MCF 10A (cell line): ENCODE measurements around the gene OPRD1. TPM values are rescaled to one million over a fixed set of nuclear protein-coding genes. Genes with fewer than 3 reads are reported as not detected.

ENCODE experiments used
- BruUV-seq: library from RNA; stranded (reverse); fragments of 400-500 nt; replicated peaks from 2 replicates; lab custom pipeline; 2021; lab: Mats Ljungman, UMichigan
- CTCF ChIA-PET: fragments of 300-600 bp; sonication (Branson Sonifier 250); formaldehyde crosslinking; extraction: SDS; loops from one replicate; lab custom pipeline; 2021; ENCODE audit warnings: antibody characterized with exemption, inconsistent platforms; lab: Yijun Ruan, JAX
- POLR2A ChIA-PET: fragments of 300-600, 350-650 bp; sonication (Branson Sonifier 250); formaldehyde crosslinking; extraction: SDS; loops from one replicate; lab custom pipeline; 2020; ENCODE audit warnings: antibody characterized with exemption, inconsistent platforms; lab: Yijun Ruan, JAX
- DNase-seq: peaks from one replicate; pipeline ENCODE4 v3.0.0-alpha.2; 2018; ENCODE audit not compliant: unreplicated experiment
- H3K27ac Mint-ChIP-seq: one replicate; pipeline ENCODE4 v1.8.0; 2022; ENCODE audit warnings: mild to moderate bottlenecking, low read depth, mixed read lengths; ENCODE audit not compliant: unreplicated experiment
- H3K27me3 Mint-ChIP-seq: one replicate; pipeline ENCODE4 v1.8.0; 2022; ENCODE audit warnings: mixed read lengths; ENCODE audit not compliant: insufficient read depth, unreplicated experiment
- H3K36me3 Mint-ChIP-seq: one replicate; pipeline ENCODE4 v1.8.0; 2022; ENCODE audit warnings: mild to moderate bottlenecking, moderate library complexity, mixed read lengths; ENCODE audit not compliant: insufficient read depth, unreplicated experiment
- H3K4me1 Mint-ChIP-seq: one replicate; pipeline ENCODE4 v1.8.0; 2022; ENCODE audit warnings: mixed read lengths; ENCODE audit not compliant: insufficient read depth, unreplicated experiment
- H3K4me3 Mint-ChIP-seq: one replicate; pipeline ENCODE4 v1.8.0; 2022; ENCODE audit warnings: mild to moderate bottlenecking, moderate library complexity, mixed read lengths; ENCODE audit not compliant: unreplicated experiment
- H3K9me3 Mint-ChIP-seq: one replicate; pipeline ENCODE4 v1.8.0; 2022; ENCODE audit warnings: mixed read lengths; ENCODE audit not compliant: unreplicated experiment
- intact Hi-C: fragments of 100-400 bp; cut with micrococcal nuclease; formaldehyde crosslinking; loops from 2 replicates; pipeline ENCODE4 v1.14.1; 2022
- total RNA-seq: library from RNA; stranded (reverse); gene quantifications from 2 replicates; pipeline ENCODE4 v1.2.3, GENCODE V29; 2022
- TF ChIP-seq, protein P1 (sequence below): fragments of 200-600 bp; IDR thresholded peaks from one replicate; pipeline ENCODE4 v1.8.0; 2022; ENCODE audit warnings: antibody characterized with exemption, mild to moderate bottlenecking; ENCODE audit not compliant: unreplicated experiment

OPRD1 gene
- total RNA-seq, 1 experiment from 2014 or later: not detected

DNA sequence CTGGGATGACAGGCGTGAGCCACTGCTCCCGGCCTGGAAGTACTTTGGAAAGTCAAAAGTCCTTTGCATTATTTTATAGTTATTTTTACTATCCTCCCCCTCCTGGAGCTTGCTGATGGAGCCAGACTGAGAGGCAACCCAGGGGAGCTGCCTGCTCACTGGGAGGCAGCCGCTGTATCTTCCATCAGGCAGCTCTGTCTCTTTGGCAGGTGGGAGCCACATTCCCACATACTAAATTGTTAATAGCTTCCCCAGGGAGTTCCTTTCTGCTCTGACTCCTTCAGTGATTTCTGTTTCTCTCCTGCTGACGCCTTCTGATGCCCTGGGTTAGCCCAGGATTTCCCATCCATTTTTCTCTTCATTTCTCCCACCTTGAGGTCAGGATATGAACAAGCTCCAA lies 4.9 kb upstream of the OPRD1 start:
- CTCF ChIA-PET: interaction anchor here (0.6 kb wide), 1 partner anchor 248 kb away, joined by 3 read pairs; no protein-coding TSS in a partner anchor
- POLR2A ChIA-PET: interaction anchor here (0.7 kb wide), 1 partner anchor 69 kb away, joined by 3 read pairs; no protein-coding TSS in a partner anchor
- H3K9me3 Mint-ChIP-seq: no peaks in the 10 kb centered on the region
- no peaks in the 10 kb centered on the region for H3K4me1 Mint-ChIP-seq
- BruUV-seq: no TSS peak
- intact Hi-C loops: no loop called here
- TF ChIP-seq, protein P1, sequence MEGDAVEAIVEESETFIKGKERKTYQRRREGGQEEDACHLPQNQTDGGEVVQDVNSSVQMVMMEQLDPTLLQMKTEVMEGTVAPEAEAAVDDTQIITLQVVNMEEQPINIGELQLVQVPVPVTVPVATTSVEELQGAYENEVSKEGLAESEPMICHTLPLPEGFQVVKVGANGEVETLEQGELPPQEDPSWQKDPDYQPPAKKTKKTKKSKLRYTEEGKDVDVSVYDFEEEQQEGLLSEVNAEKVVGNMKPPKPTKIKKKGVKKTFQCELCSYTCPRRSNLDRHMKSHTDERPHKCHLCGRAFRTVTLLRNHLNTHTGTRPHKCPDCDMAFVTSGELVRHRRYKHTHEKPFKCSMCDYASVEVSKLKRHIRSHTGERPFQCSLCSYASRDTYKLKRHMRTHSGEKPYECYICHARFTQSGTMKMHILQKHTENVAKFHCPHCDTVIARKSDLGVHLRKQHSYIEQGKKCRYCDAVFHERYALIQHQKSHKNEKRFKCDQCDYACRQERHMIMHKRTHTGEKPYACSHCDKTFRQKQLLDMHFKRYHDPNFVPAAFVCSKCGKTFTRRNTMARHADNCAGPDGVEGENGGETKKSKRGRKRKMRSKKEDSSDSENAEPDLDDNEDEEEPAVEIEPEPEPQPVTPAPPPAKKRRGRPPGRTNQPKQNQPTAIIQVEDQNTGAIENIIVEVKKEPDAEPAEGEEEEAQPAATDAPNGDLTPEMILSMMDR: no peak
- peaks cover 56% of the 10 kb centered on the region for H3K27me3 Mint-ChIP-seq
- H3K27ac Mint-ChIP-seq: no peak overlapping the region
- no peaks in the 10 kb centered on the region for H3K36me3 Mint-ChIP-seq
- H3K4me3 Mint-ChIP-seq: no peak overlapping the region
- DNase-seq: no peak

DNA sequence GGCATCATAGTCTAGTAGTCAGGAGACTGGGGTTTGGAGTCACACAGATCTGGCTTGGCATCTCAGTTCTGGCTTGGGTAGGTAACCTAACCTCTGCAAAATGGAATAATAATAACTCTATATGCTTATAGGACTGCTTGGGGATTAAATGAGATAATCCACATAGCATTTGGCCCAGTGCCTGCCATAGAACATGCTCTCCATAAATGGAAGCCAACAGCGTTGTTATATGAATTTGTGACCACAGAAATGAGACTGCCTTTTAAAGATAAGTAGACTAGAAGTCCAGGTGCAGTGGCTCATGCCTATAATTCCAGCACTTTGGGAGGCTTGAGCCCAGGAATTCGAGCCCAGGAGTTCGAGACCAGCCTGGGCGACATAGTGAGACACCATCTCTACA lies 4.0 kb upstream of the OPRD1 start:
- Mint-ChIP-seq H3K9me3 (no peaks in the 10 kb centered on the region), H3K36me3 (no peaks in the 10 kb centered on the region), H3K4me3 (no peak overlapping the region), H3K27ac (no peak overlapping the region), H3K4me1 (no peaks in the 10 kb centered on the region), H3K27me3 (peaks cover 63% of the 10 kb centered on the region)
- TF ChIP-seq, protein P1: no peak
- POLR2A ChIA-PET: no interaction called here
- CTCF ChIA-PET: no interaction called here
- DNase-seq: no peak
- BruUV-seq: no TSS peak
- intact Hi-C loops: no loop called here

DNA sequence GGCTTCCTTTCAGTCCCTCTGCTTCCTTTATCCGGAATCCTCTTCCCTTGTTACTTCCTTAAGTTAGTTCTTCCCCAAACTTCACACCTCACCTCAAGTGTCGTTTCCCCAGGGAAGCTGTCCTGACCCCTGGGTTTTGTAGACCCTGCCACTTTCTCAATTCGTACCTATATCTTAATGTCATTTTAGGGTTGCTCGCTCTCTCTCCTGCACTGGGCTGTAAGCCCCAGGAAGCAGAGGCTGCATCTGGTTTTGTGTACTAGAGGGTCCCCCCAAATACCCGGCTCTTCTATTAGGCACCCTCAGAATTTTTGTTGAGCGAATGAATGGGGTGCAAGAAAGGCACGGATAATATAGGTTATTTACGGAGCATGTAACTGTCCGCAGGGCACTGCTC lies 603 bp upstream of the OPRD1 start:
- Mint-ChIP-seq H3K27me3 (peaks cover 77% of the 10 kb centered on the region), H3K4me3 (no peak overlapping the region), H3K4me1 (no peaks in the 10 kb centered on the region), H3K27ac (no peak overlapping the region), H3K36me3 (no peaks in the 10 kb centered on the region), H3K9me3 (no peaks in the 10 kb centered on the region)
- no peak for DNase-seq
- ChIA-PET CTCF (no interaction called here), POLR2A (no interaction called here)
- no TSS peak for BruUV-seq
- intact Hi-C loops: no loop called here
- TF ChIP-seq, protein P1: no peak

DNA sequence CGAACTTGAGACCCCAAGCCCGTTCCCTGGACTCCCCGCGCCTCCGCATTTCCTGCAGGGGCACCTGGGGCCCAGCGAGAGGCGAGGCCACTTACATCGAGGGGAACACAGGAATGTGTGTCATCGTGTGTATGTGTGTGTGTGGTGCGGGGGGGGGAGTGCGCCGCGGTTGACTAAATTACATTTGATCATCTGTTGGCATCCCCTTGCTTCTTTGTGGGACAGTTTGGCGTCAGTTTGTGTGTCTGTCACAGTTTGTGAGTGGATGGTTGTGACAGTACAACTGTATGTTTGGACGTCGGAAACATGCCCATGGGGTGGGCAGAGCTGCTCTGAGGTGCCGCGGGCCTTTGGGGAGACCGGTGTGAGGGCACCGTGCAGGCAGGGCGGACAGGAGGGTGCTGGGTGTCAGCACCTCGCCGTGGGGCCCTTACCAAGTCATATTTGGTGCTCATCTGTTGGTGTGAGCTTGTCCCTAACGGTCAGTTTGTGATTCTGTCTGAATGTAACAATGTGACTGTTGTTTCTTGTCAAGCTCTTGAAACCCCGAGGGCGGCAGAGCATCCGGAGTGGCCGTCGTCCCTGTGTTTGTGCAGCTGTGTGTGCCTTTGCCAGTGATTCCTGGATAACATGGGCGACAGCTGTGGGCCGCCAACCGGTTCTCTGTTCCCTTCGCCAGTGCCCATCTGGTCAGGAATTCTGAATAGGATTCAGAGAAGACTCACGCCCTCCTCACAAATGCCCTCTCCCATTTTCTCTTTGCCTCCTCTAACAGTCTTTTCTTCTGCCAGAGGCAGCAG lies 899 bp downstream of the OPRD1 start:
- CTCF ChIA-PET: interaction anchor here (0.6 kb wide), 1 partner anchor 13 kb away, joined by 3 read pairs; no protein-coding TSS in a partner anchor
- TF ChIP-seq, protein P1: no peak
- intact Hi-C loops: no loop called here
- Mint-ChIP-seq H3K27ac (no peak overlapping the region), H3K9me3 (no peaks in the 10 kb centered on the region), H3K27me3 (peaks cover 75% of the 10 kb centered on the region), H3K36me3 (no peaks in the 10 kb centered on the region), H3K4me1 (no peaks in the 10 kb centered on the region), H3K4me3 (no peak overlapping the region)
- no TSS peak for BruUV-seq
- POLR2A ChIA-PET: no interaction called here
- no peak for DNase-seq
